Left renal cortex interstitium (tissue), 4 donors: Measurements from ENCODE around the gene SLC1A7. TPM values are rescaled to one million over a fixed set of nuclear protein-coding genes. Genes with fewer than 3 reads are reported as not detected.

Experiments used
- DNase-seq, 4 donors: peaks; one replicate each; pipeline ENCODE4 v3.0.0-alpha.2; 2013; ENCODE audit warnings: low read depth in 4 of 4, low spot score in 2 of 4, missing footprints in 1 of 4
- polyA plus RNA-seq, 4 donors: library from polyadenylated mRNA; unstranded; fragments of 120-200 nt; gene quantifications; one replicate each; pipeline ENCODE4 v1.2.1, GENCODE V29; 2013; ENCODE audit not compliant: insufficient read length in 4 of 4

The SLC1A7 gene
- polyA plus RNA-seq, 4 donors = 0.11 to 0.26 (median 0.14) TPM

GRCh38 chr1:53078333-53079101 lies 63.9 kb downstream of the SLC1A7 start:
- DNase-seq = no peak

- DNase-seq = no peak
Observed at GRCh38 chr1:53077599-53077965, 64.9 kb downstream of the SLC1A7 start.

GRCh38 chr1:53076721-53077598 lies 65.5 kb downstream of the SLC1A7 start:
- no peak for DNase-seq

GRCh38 chr1:53076165-53076564 lies 66.3 kb downstream of the SLC1A7 start:
- no peak for DNase-seq

DNA sequence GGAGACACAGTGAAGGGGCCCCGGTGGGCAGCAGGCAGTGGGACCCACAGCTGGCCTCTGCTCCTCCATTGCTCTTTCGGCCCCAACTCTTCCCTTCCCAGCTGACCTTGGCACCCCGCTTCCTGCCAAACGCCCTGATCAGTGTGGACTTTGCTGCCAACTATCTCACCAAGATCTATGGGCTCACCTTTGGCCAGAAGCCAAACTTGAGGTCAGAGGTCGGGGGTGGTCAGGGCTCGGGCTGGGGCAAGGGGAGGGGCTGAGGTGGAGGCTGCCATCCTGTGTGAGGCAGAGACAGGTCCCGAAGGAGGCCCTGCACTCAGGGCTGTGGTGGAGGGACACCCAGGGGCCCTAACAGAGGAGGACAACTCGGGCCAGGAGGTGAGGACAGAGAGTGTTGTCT lies 66.7 kb downstream of the SLC1A7 start:
- no peak for DNase-seq

DNA sequence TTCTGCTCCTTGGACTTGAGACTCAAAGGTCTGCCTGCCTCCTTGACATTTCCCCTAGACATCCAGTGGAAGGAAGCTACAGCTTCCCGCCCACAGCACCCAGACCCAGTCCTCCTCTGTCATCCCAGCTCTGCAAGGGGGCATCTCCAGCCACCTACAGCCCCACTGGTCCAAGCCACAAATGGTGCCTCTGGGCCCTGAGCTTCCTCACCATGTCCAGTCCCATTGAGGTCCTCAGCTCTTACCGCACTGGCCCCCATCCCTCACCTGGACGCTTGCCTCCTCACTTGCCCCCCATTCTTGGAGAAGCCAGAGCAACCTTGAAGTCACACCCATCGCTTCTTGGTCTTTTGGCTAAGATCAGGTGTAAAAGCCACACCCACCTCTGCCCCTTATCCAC lies 67.2 kb downstream of the SLC1A7 start:
- no peak for DNase-seq

DNA sequence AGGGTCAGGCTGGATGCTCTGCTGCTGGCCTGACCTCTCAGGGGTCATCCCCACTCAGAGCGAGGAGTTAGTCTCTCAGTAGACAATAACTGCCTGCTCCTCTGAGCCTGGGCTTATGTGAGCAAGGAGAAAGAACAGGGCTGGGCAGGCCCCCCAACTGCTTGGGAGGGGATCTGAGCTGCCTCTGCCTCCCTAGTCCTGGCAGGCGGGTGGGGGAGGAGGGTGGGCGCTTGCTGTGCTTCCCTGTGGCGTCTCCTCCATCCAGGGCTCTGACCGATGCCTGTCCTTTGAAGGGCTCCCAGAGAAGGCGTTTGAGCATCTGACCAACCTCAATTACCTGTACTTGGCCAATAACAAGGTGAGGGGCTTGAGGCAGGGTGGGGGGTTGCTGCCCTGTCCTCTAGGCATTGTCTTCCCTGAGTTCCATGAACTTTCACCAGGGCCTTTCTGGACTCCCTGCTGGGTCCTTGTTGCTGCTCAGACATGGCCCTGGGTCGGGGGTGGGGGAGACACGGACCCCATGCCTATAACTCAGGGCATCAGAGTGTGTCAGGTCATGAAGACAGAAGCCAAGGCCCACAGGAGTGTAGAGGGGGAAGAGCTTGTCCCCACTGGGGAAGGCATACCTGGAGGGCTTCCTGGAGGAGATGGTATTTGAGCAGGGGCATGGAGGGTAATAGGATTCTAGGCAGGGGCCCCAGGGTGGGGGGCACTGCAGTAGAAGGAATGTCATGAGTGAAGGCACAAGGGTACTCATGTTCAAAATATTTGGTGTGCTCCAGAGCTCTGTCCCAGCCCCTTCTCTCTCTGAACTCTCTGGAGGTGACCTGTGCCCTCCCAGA lies 67.9 kb downstream of the SLC1A7 start:
- DNase-seq = no peak

DNA sequence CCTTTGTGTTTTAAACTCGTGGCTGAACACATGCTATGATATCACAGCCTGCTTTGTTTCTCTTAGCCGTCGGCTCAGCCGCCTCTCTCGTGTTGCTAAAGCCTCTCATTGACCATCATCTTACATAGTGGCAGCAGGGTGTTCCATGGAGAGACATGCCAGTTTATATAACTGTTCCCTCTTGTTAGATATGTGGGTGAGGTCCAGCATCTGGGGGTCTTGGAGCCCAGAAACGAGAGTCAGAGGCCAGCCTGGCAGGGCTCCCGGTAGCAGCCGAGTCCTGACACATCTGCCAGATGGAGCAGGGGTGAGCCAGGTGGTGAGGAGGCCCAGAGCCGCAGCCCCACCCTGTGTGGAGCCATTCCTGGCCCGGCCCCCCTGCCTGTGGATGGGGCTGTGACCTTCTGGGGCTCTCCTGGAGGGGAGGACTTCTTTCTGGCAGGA lies 68.5 kb downstream of the SLC1A7 start:
- DNase-seq = no peak

GRCh38 chr1:53073287-53073686 lies 69.2 kb downstream of the SLC1A7 start:
- no peak for DNase-seq

GRCh38 chr1:53071915-53072314 lies 70.5 kb downstream of the SLC1A7 start:
- no peak for DNase-seq

DNA sequence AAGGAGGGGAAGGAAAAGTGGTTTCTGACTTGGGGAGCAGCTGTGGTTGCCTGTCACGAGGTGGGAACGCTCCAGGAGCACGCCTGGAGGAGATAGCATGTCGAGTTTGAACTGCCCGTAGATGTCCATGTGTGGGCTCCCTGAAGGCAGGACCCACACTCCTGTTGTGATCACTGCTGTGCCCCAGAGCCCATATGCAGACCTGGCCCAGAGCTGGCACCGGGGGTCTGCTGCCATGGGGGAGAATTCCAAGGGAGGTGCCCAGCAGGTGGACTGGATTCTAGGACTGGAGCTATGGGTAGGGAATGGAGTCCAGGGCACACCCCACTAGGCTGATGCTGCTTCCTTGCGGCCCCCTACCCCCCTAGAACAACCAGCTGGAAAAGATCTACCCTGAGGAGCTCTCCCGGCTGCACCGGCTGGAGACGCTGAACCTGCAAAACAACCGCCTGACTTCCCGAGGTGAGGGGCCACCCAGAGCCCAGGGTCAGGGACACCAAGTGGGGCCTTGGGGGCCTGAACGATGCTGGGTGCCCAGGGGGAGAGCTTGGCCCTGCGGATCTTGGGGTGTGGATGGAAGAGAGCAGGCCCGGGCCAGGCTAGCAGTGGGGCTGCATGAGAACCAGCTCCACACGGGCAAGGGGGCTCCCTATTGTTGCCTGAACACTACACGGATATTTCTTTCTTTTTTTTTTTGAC lies 71.1 kb downstream of the SLC1A7 start:
- DNase-seq = no peak

DNA sequence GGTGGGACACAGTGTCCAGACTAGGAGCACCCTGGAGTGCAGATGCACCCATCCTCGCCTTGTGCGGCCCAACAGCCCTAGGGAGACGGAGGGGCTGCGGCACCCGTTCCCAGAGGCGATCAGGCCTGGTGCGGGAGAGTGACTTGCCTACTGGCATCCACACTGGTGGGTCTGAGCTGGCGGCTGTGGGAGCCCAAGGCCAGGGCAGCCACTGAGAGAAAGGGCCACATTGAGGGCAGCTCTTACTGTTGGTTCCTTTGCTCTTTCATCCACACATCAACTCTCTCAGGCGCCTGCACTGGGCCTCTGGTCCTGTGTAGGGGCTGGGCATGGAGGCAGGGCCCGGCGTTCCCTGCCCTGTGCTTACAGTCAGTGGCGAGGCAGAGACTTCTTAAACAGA lies 71.8 kb downstream of the SLC1A7 start:
- DNase-seq = no peak

GRCh38 chr1:53069663-53070327 lies 72.6 kb downstream of the SLC1A7 start:
- no peak for DNase-seq

DNA sequence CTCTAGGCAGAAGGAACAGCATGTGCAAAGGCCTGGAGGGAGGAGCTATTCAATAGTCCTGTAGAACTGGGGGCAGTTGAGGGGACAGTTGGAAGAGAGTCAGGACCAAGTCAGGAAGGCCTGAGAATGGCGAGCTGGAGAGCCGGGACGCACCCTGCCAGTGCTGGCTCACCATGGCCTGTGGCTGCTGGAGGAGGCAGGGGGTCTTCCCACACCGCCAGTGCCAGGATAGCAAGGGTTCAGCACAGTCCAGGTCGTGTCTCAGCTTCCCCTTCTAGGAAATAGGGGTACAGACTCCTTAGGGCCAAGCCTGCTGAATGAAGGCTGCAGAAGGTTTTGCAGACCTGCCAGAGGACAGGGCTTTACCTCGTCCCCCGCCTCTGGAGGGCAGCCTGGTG lies 73.2 kb downstream of the SLC1A7 start:
- no peak for DNase-seq

DNA sequence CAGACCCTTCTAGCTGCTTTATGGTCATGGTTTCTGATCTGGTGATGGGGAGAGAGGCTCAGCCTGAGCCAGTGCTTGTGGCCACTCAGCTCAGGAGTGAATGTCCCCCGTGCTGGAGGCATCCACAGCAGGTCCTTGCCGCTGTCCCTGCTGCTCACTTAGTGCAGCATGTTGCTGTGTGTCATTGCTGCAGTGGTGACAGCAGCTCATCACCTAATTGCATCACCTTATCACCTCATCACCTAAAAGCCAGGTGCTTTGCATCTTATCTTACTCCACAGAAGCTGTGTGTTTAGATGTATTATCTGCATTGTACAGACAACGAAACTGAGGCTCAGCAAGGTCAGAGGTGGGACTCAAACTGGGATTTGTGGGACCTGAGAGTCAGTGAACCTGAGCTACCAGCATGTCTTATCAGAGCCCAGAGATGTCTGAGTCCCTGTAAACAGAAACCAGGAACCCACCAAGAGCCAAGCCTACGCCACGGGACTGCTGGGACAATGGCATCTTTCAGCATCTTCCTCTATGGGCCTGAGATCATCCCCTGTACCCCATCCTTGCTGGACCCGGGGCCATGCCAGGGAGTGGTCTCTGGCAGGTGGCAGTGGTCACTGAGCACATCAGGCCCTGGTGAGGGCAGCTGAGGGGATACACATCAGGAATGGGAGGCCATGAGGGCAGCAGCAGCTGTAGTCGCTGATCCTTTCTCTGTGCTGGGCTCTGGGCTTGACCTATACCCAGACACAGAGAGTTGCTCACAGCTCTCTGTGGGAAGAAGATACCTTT lies 73.9 kb downstream of the SLC1A7 start:
- DNase-seq = no peak

- no peak for DNase-seq
Observed at GRCh38 chr1:53067886-53068285, 74.6 kb downstream of the SLC1A7 start.

GRCh38 chr1:53066891-53067738 lies 75.3 kb downstream of the SLC1A7 start:
- no peak for DNase-seq

DNA sequence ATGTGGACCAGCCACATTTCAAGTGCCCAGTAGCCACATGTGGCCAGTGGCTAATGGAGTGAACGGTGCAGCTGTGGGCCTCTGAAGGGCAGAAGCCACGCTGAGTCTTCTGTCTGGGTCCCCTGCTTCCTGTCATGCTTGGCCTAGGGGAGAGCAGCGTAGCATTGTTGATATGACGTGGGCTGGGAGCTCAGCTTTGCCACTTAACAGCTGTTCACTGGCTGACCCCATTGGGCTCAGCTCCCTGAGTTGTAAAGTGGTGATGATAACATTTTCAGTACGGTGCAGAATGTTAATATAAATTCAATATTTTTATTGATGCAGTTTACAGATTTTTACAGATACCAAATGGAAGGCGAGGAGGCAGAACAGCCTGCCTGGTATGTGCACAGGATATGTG lies 76.0 kb downstream of the SLC1A7 start:
- no peak for DNase-seq
